ENCODE measurements around the gene TLE3.

- no peak for TF ChIP-seq CTCF (IDR thresholded peaks at IDR 0.05; ENCODE audit: insufficient read depth, low read length, poor library complexity, severe bottlenecking)
- TF ChIP-seq EZH2phosphoT487 (conservative IDR thresholded peaks at IDR 0.05; ENCODE audit: low read length): no peak
Measured at GRCh38 chr15:70046679-70047369, 50.9 kb downstream of the TLE3 start.
